Spinal cord (tissue), 10 donors: Measurements from ENCODE around the gene OR10H3. TPM values are rescaled to one million over a fixed set of nuclear protein-coding genes. Genes with fewer than 3 reads are reported as not detected.

Experiments used
- DNase-seq, 6 donors: peaks; one replicate each; pipeline versions ENCODE4 v3.0.0 to v3.0.0-alpha.2; 2013 to 2015; ENCODE audit warnings: low spot score in 6 of 6, low read depth in 4 of 6
- H3K27ac ChIP-seq: one replicate; pipeline ENCODE4 v1.5.1; 2013; ENCODE audit warnings: low read depth, low read length, control low read depth
- H3K27me3 ChIP-seq: one replicate; pipeline ENCODE4 v1.6.1; 2013; ENCODE audit warnings: low read length; ENCODE audit not compliant: control insufficient read depth, insufficient read depth
- H3K36me3 ChIP-seq: one replicate; pipeline ENCODE4 v1.6.1; 2013; ENCODE audit warnings: low read length; ENCODE audit not compliant: control insufficient read depth, insufficient read depth
- H3K4me1 ChIP-seq: one replicate; pipeline ENCODE4 v1.6.1; 2013; ENCODE audit warnings: low read length; ENCODE audit not compliant: control insufficient read depth, insufficient read depth
- H3K4me3 ChIP-seq: one replicate; pipeline ENCODE4 v1.5.1; 2013; ENCODE audit warnings: low read depth, low read length, control low read depth
- H3K9me3 ChIP-seq: one replicate; pipeline ENCODE4 v1.6.1; 2013; ENCODE audit warnings: low read length; ENCODE audit not compliant: control insufficient read depth, insufficient read depth
- WGBS: methylation state at CpG from one replicate; pipeline ENCODE4 v1.1.5; 2013; ENCODE audit warnings: missing lambda C conversion rate; ENCODE audit not compliant: insufficient coverage; 5-methylcytosine and 5-hydroxymethylcytosine counted together
- long read RNA-seq, 4 donors: transcript quantifications; one replicate each; lab custom pipeline, GENCODE V29; 2026
- polyA plus RNA-seq, 2 donors: library from polyadenylated mRNA; unstranded; fragments of 120-200 nt; gene quantifications; one replicate each; pipeline ENCODE4 v1.2.1, GENCODE V29; 2013; ENCODE audit not compliant: insufficient read length in 2 of 2
- total RNA-seq, 2 donors: library from RNA; depleted of rRNA in 1 of 2; stranded (reverse); fragments of 120-200 nt in 1 of 2; fragments of >200 nt in 1 of 2; gene quantifications; one replicate each; pipeline versions ENCODE4 v1.2.3 to v1.2.4, GENCODE V29; 2013 to 2014
- donor health status: healthy.

Gene OR10H3, protein sequence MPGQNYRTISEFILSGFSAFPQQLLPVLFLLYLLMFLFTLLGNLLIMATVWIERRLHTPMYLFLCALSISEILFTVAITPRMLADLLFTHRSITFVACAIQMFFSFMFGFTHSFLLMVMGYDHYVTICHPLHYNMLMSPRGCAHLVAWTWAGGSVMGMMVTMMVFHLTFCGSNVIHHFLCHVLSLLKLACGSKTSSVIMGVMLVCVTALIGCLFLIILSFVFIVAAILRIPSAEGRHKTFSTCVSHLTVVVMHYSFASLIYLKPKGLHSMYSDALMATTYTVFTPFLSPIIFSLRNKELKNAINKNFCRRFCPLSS
- total RNA-seq (not detected), polyA plus RNA-seq (not detected)
- long read RNA-seq, donor 1: 0 reads
- long read RNA-seq, donor 2: 0 reads
- long read RNA-seq, donor 3: 0 reads
- long read RNA-seq, donor 4: 0 reads

DNA sequence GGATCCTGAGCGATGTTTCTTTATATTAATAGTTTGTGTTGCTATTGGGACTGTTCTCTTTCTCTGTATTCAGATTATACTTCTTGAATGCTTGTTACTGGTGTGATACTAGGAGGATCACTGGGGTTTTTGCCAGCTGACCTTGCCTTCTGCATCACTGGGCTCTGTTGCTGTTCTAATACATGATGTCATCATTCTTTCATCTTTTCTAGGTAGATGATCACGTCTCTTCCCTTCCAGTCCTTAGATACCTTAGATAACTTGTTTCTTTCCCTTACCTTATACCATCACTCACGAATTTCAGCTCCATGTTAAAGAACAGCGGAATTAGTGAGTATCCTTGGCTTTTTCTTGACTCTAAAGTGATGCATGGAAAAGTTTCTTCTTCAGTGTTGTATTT, at the start of gene OR10H3:
Gene OR10H3 (plus strand): TSS at position 264 of the 400 bp plus-strand sequence. CDS start 3,408 bp downstream, outside the sequence.
- DNase-seq: no peak
- Histone ChIP-seq H3K27me3 (no peaks in the 10 kb centered on the region), H3K36me3 (no peaks in the 10 kb centered on the region), H3K4me3 (no peak within 1 kb of the TSS), H3K27ac (no peak within 1 kb of the TSS), H3K4me1 (no peaks in the 10 kb centered on the region), H3K9me3 (no peaks in the 10 kb centered on the region)
- no CpG with 5 or more reads among the region's 4 CpGs for WGBS

DNA sequence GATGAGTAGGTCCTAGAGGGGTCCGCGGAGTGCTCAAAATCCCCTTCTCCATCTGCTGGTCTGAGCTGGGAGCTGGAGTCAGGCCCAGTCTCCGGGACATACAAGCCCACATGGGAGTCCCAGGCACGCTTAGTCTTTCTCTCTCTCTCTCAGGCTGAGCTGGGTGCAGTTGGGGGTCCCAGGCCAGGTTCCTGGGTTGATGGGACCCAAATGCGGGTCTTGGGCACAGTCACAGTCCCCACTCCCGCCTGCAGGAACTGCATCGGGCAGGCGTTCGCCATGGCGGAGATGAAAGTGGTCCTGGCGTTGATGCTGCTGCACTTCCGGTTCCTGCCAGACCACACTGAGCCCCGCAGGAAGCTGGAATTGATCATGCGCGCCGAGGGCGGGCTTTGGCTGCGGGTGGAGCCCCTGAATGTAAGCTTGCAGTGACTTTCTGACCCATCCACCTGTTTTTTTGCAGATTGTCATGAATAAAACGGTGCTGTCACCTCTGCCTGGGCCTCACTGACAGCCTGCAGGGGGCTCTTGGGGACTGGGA, 41.1 kb upstream of the OR10H3 start:
- Histone ChIP-seq H3K27ac (no peak overlapping the region), H3K9me3 (no peaks in the 10 kb centered on the region), H3K4me3 (no peak overlapping the region), H3K36me3 (no peaks in the 10 kb centered on the region), H3K4me1 (no peaks in the 10 kb centered on the region), H3K27me3 (peaks cover 3% of the 10 kb centered on the region)
- DNase-seq: no peak
- WGBS: 66% methylated on average over 17 of the region's 19 CpGs

DNA sequence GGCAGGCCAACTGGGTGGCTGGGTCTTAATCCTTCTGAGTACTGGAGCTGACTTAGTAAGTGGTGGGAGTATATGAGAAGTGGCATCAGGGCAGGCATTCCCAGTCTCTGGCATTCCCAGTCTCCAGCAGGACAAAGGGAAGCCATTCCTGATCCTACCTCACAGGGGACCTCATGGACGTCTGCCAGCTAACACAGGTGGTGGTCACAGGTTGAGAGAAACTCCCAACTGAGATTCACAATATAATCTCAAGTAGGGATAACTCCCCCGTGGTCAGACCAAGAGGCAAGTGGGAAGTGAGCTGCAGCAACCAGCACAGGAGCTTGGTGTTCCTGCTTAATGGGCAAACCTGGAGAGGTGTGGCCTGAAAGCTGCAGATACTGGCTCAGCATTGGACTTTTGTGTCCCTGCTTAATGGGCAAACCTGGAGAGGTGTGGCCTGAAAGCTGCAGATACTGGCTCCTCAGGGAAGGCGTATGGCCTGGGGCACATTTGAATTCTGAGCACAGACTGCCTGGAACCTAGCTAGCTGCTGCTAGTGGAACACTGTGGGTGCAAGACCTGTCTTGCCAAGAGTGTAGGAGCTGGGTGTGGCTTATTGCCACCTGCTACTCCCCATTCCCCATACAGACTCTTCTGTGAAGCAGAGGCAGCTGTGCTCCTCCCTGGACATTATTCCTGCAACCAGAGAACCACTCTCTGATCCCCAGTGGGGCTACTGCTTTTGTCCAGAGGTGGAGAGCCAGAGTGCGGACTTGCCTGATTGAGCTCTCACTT, 35.8 kb upstream of the OR10H3 start:
- H3K27ac ChIP-seq: no peak overlapping the region

DNA sequence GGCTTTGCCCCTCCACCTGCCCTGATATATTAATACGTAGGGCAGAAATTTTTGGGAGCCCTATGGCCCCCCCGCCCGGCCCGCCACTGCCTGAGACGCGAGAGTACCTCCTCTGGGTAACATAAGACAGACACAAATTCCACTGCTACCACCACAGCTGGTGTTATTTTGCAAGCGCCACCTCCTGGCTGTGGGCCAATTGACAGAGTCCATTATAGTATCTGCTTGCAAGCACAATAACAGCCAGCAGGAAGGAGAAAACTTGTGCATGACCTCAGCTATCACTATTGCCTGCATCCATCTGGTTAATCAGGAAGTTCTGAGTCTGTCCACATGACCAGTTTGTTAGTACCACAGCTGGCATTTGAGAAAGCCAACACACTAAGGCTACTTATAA, 35.3 kb upstream of the OR10H3 start:
- 3% methylated on average over 5 of the region's 7 CpGs for WGBS
- H3K9me3 ChIP-seq: no peaks in the 10 kb centered on the region
- H3K36me3 ChIP-seq: no peaks in the 10 kb centered on the region
- H3K27me3 ChIP-seq: no peaks in the 10 kb centered on the region
- no peak overlapping the region for H3K4me3 ChIP-seq
- H3K4me1 ChIP-seq: peaks cover 11% of the 10 kb centered on the region
- H3K27ac ChIP-seq: no peak overlapping the region
- DNase-seq: peak; percentile 2 to 81 (median 11)

More for the DNA sequence above, 35.8 kb upstream of the OR10H3 start:
- 70% methylated on average over 2 of the region's 4 CpGs for WGBS
- no peak for DNase-seq
- no peak overlapping the region for H3K4me3 ChIP-seq
- H3K4me1 ChIP-seq: peaks cover 11% of the 10 kb centered on the region
- peaks cover 3% of the 10 kb centered on the region for H3K27me3 ChIP-seq
- no peaks in the 10 kb centered on the region for H3K9me3 ChIP-seq
- H3K36me3 ChIP-seq: no peaks in the 10 kb centered on the region

DNA sequence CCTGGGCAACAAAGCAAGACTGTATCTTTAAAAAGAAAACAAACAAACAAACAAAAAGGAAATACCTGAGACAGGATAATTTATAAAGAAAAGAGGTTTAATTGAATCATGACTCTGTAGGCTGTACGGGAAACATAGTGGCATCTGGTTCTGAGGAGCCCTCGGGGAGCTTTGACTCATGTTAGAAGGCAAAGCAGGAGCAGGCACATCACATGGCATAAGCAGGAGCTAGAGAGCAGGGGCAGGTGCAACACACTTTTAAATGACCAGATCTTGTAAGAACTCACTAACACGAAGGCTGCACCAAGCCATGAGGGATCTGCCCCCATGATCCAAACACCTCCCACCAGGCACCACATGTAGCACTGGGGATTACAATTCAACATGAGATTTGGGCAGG, 23.1 kb upstream of the OR10H3 start:
- H3K9me3 ChIP-seq: no peaks in the 10 kb centered on the region
- no peak overlapping the region for H3K27ac ChIP-seq
- H3K36me3 ChIP-seq: no peaks in the 10 kb centered on the region
- no peak overlapping the region for H3K4me3 ChIP-seq
- H3K27me3 ChIP-seq: peaks cover 5% of the 10 kb centered on the region
- WGBS: 19% methylated on average over 3 of the region's 3 CpGs
- no peaks in the 10 kb centered on the region for H3K4me1 ChIP-seq
- DNase-seq: no peak

DNA sequence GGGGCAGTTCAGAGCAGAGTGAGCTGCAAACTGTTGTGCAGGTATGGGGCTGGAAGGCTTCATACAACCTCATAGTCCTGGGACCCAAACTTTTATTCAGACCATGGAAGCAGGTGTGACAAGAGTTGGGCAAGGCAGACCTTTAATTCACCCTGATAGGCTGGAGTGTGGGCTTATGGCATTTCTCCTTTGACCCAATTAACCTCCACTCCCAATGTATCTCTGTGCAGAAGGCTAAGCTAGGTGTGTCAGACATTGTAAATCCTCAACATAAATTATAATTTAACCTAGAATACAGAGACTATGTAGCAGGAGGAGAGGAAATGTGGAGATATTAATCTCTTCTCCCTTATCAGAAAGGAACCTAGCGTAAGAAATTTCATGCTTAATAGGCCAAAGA, 22.1 kb upstream of the OR10H3 start:
- no peak overlapping the region for H3K4me3 ChIP-seq
- H3K36me3 ChIP-seq: no peaks in the 10 kb centered on the region
- no peaks in the 10 kb centered on the region for H3K9me3 ChIP-seq
- peaks cover 5% of the 10 kb centered on the region for H3K27me3 ChIP-seq
- WGBS: no CpG with 5 or more reads among the region's 1 CpG
- no peak for DNase-seq
- no peaks in the 10 kb centered on the region for H3K4me1 ChIP-seq
- H3K27ac ChIP-seq: no peak overlapping the region

DNA sequence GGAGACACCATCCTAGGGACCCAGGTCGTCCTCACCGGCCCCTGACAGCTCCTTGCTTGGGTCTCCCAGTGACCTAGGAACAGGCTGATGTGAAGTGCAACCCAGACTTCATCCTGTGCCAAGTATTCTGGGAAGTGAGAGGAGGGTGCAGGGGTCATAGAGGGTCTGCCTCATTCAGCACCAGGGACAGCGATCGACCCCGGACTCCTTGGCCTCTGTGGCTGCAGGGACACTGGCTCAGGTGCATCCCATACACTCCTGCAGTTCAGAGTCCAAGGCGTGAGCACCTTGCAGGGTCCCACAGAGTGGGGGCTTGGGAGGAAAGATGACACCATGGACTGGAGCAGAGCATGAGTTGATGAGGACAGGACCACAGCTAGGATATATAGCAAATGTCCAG, 20.0 kb upstream of the OR10H3 start:
- 17% methylated on average over 6 of the region's 6 CpGs for WGBS

DNA sequence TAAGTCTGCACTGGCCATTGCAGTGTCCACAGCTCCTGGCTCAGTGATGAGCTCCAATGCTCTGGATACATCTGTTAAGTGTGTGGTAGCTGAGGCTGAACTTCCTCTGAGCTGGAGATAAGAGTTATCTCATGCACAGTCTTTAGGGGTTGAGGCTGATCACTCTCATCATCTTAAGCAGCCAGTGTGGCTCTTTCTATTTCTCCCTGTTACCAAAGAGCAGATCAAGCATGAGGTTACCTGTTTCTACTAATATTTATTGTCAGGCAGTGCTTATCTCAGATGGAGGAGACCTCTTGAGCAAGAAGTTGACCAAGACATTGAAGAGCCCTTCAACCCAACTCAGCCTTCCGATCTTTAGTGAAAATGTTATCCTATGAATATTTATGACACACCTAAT, 16.5 kb upstream of the OR10H3 start:
- Histone ChIP-seq H3K27ac (no peak overlapping the region), H3K36me3 (no peaks in the 10 kb centered on the region), H3K4me1 (peaks cover 7% of the 10 kb centered on the region), H3K4me3 (no peak overlapping the region), H3K27me3 (peaks cover 21% of the 10 kb centered on the region), H3K9me3 (no peaks in the 10 kb centered on the region)
- no peak for DNase-seq
- no CpG with 5 or more reads among the region's 1 CpG for WGBS

More for the DNA sequence above, 20.0 kb upstream of the OR10H3 start:
- H3K9me3 ChIP-seq: no peaks in the 10 kb centered on the region
- H3K27me3 ChIP-seq: peaks cover 11% of the 10 kb centered on the region
- no peak overlapping the region for H3K4me3 ChIP-seq
- no peaks in the 10 kb centered on the region for H3K36me3 ChIP-seq
- no peak overlapping the region for H3K27ac ChIP-seq
- peaks cover under 1% of the 10 kb centered on the region for H3K4me1 ChIP-seq
- DNase-seq: no peak

DNA sequence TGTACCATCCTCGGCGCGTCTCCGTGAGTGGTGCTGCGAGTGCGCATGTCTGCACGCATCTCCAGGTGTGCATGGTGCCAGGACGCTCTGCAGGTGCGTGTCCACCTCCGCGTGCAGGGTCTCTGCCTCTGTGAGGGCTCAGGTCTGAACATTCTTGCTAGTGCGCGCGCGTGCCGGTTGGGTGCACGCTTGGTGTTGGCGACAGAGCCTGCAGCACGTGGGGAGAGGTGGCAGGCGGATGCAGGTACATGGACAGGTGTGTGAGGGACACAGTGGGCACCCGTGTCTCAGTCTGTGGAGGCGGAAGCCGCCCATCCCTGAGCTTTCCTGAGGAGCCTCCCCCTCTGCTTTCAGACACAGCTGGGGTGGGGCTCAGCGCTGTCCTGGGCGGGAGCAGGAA, 14.8 kb upstream of the OR10H3 start:
- Histone ChIP-seq H3K4me1 (peaks cover 7% of the 10 kb centered on the region), H3K27me3 (peaks cover 16% of the 10 kb centered on the region), H3K27ac (no peak overlapping the region), H3K36me3 (no peaks in the 10 kb centered on the region), H3K4me3 (no peak overlapping the region), H3K9me3 (no peaks in the 10 kb centered on the region)
- no peak for DNase-seq
- 13% methylated on average over 22 of the region's 25 CpGs for WGBS
